ENCODE measurements around the gene UMOD.

The UMOD gene

GRCh38 chr16:20333120-20333519 is 19.4 kb downstream of the UMOD start:
- ATAC-seq, result no peak
- TF ChIP-seq CSDC2 (CRISPR knock-in tag; IDR thresholded peaks at IDR 0.05) (no peak), ZNF565 (CRISPR knock-in tag; conservative IDR thresholded peaks at IDR 0.05; ENCODE audit: low read depth) (no peak), TOX (CRISPR knock-in tag; IDR thresholded peaks at IDR 0.05; ENCODE audit: borderline replicate concordance) (no peak), ZNF70 (CRISPR knock-in tag; IDR thresholded peaks at IDR 0.05) (no peak)

- TF ChIP-seq PATZ1 (CRISPR knock-in tag; IDR thresholded peaks at IDR 0.05; ENCODE audit: borderline replicate concordance) (no peak), ZFP30 (CRISPR knock-in tag; IDR thresholded peaks at IDR 0.05) (no peak), ISL1 (CRISPR knock-in tag; IDR thresholded peaks at IDR 0.05) (no peak), ZNF8 (CRISPR knock-in tag; IDR thresholded peaks at IDR 0.05) (no peak), ZNF565 (CRISPR knock-in tag; conservative IDR thresholded peaks at IDR 0.05; ENCODE audit: low read depth) (no peak), BACH2 (CRISPR knock-in tag; IDR thresholded peaks at IDR 0.05; ENCODE audit: borderline replicate concordance) (no peak), CSRNP3 (CRISPR knock-in tag; IDR thresholded peaks at IDR 0.05) (no peak), POU6F1 (CRISPR knock-in tag; IDR thresholded peaks at IDR 0.05; ENCODE audit: borderline replicate concordance, low read depth) (no peak), ESRRG (CRISPR knock-in tag; IDR thresholded peaks at IDR 0.05) (no peak), SNAI2 (CRISPR knock-in tag; IDR thresholded peaks at IDR 0.05) (no peak), TOX (CRISPR knock-in tag; IDR thresholded peaks at IDR 0.05; ENCODE audit: borderline replicate concordance) (no peak), ARNTL (CRISPR knock-in tag; IDR thresholded peaks at IDR 0.05; ENCODE audit: borderline replicate concordance, low read depth) (no peak), ZC3H10 (CRISPR knock-in tag; IDR thresholded peaks at IDR 0.05) (no peak), OSR1 (CRISPR knock-in tag; IDR thresholded peaks at IDR 0.05) (no peak)
- ATAC-seq, result no peak
Measured at GRCh38 chr16:20332411-20332810, 20.1 kb downstream of the UMOD start.

GRCh38 chr16:20331635-20332034 is 20.9 kb downstream of the UMOD start:
- no peak for ATAC-seq
- no peak for TF ChIP-seq TSHZ2 (CRISPR knock-in tag; IDR thresholded peaks at IDR 0.05)
- no peak for TF ChIP-seq TCF4 (CRISPR knock-in tag; IDR thresholded peaks at IDR 0.05; ENCODE audit: borderline replicate concordance)
- no peak for TF ChIP-seq SNAI2 (CRISPR knock-in tag; IDR thresholded peaks at IDR 0.05)
- no peak for TF ChIP-seq GLIS3 (CRISPR knock-in tag; IDR thresholded peaks at IDR 0.05)

GRCh38 chr16:20329392-20330138 is 22.9 kb downstream of the UMOD start:
- no peak for ATAC-seq
- TF ChIP-seq CSDC2 (CRISPR knock-in tag; IDR thresholded peaks at IDR 0.05) (no peak), TCF4 (CRISPR knock-in tag; IDR thresholded peaks at IDR 0.05; ENCODE audit: borderline replicate concordance) (no peak), RARB (CRISPR knock-in tag; IDR thresholded peaks at IDR 0.05) (no peak), POU6F1 (CRISPR knock-in tag; IDR thresholded peaks at IDR 0.05; ENCODE audit: borderline replicate concordance, low read depth) (no peak), CSRNP3 (CRISPR knock-in tag; IDR thresholded peaks at IDR 0.05) (no peak), ZFP30 (CRISPR knock-in tag; IDR thresholded peaks at IDR 0.05) (no peak), OSR1 (CRISPR knock-in tag; IDR thresholded peaks at IDR 0.05) (no peak), ZC3H10 (CRISPR knock-in tag; IDR thresholded peaks at IDR 0.05) (no peak), ARNTL (CRISPR knock-in tag; IDR thresholded peaks at IDR 0.05; ENCODE audit: borderline replicate concordance, low read depth) (no peak)
